HG02852 (cell line): Measurements from ENCODE around the gene LARGE1.
A peak's percentile ranks its signal among the peaks of the same experiment; 100 is the strongest.

ENCODE experiments used
- ATAC-seq: cut with Tn5 transposase; IDR thresholded peaks from one replicate; pipeline ENCODE4 v1.9.1; 2021; ENCODE audit warnings: mild to moderate bottlenecking, moderate library complexity; ENCODE audit not compliant: unreplicated experiment

Gene LARGE1

GRCh38 chr22:33274214-33275072 is 645.8 kb downstream of the LARGE1 start:
- no peak for ATAC-seq

GRCh38 chr22:33272871-33273270 is 647.4 kb downstream of the LARGE1 start:
- no peak for ATAC-seq

DNA sequence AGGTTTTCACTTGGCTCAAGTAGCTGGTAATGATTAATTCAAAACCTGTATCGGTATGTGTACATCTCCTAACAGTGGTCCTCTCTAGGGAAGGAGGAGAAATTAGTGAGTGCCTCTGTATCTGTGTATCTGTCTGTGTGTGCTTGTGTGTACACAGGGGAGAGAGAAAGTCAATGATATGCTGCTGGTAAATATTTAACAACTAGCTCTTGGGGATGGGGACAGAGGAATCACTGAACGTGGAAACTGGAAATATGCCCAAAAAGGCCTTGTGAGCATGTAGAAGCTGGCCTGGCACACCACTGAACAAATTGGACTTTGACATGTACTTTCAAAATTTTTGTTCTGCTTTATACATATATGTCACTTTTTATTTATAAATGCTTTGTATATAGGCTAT is 648.1 kb downstream of the LARGE1 start:
- peak; percentile 4 for ATAC-seq

GRCh38 chr22:33271390-33272161 is 648.7 kb downstream of the LARGE1 start:
- peak; percentile 75 for ATAC-seq

- no peak for ATAC-seq
Measured at GRCh38 chr22:33270596-33270995, 649.7 kb downstream of the LARGE1 start.

DNA sequence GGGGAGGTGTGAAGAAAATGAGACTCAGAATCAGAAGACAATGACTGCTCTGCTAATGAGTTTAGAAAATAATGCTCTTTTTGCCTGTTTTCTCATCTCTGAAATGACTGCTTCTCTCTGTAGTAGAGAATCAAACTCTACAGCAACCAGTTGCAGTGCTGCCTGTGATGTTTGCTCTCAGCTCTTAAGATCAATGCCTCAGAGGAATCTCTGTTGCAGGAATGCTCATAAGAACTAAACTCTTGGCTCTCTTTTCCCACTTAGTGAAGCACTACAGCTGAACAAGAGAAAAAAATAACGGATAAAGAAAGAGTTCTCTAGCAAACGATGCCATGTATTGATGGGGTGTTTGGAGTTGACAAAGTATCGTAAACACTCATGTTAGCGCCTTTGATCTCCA is 658.6 kb downstream of the LARGE1 start:
- no peak for ATAC-seq

- ATAC-seq: no peak
Measured at GRCh38 chr22:33260498-33260897, 659.8 kb downstream of the LARGE1 start.

DNA sequence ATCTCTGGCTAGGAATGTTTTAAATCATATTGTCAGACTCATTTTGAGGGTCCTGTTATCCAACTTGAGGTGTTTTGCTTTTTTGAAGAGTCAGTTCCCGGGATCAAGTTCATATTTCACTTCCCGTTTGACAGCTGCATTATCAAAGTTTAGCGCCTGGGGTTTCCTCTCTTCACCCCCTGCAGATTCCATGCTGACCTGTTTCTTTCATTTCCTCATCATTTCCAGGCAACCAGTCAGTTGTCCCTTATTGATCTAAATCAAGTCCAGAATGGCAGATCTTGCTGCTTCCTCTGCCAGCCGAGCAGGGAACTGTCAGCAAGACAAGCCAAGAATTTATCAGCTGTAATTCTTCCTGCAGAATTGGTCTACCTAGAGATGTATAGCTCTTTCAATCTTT is 664.5 kb downstream of the LARGE1 start:
- ATAC-seq: no peak

DNA sequence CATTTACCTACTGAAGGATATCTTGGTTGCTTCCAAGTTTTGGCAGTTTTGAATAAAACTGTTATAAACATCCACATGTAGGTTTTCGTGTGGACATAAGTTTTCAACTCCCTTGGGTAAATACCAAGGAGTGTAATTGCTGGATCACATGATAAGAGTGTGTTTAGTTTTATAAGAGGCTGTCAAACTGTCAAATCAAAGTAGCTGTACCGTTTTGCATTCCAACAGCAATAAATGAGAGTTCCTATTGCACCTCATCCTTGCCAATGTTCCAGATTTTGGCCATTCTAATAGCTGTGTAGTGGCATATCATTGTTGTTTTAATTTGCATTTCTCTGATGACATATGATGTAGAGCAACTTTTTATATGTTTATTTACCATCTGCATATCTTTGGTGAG is 671.3 kb downstream of the LARGE1 start:
- ATAC-seq: no peak

GRCh38 chr22:33247758-33248157 is 672.5 kb downstream of the LARGE1 start:
- peak; percentile 64 for ATAC-seq

GRCh38 chr22:33242078-33242477 is 678.2 kb downstream of the LARGE1 start:
- ATAC-seq: no peak

DNA sequence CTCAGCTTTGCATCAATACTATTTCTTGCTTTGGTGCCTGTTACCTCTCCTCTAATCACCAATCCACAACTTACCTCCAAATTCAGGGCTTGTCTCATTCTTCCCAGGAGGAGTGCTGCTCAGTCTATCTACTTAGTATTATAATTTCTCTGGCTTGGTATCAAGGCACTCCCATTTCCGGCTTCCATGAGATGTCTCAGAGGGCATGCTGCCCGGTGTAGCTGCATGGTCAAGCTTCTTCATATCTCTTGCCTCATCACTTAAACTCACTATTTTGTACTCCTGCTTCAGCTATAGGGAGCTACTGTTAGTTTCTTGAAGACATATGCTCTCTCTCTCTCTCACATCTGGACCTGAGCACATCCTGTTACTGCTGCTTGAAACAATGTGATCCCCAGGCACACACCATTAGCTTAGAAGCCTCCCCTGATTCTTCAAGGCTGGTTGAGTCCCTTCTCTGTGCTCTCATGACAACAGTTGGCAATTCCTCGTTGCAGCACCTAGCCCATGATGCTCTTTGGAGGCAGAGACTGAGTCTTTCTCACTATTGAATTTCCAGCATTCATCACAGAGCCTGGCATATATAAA is 679.3 kb downstream of the LARGE1 start:
- ATAC-seq: no peak

GRCh38 chr22:33232071-33232470 is 688.2 kb downstream of the LARGE1 start:
- no peak for ATAC-seq

DNA sequence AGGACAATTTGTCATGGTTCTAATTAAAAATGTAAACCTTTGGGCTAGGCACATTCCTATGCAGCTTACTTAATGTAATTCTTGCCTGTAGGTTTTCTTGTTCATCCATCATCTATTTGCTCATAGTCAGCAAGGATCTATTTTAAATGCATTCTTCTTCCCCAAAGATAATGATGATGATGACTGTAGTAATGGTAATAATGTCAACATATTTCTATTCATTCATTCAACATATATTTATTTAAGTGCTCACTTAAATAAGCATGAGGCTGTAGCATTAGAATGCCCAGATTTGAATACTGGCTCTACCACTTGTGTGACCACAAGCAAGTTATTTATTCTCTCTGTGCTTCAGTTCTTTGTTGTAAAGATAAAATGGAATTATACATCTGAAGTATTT is 692.5 kb downstream of the LARGE1 start:
- no peak for ATAC-seq

DNA sequence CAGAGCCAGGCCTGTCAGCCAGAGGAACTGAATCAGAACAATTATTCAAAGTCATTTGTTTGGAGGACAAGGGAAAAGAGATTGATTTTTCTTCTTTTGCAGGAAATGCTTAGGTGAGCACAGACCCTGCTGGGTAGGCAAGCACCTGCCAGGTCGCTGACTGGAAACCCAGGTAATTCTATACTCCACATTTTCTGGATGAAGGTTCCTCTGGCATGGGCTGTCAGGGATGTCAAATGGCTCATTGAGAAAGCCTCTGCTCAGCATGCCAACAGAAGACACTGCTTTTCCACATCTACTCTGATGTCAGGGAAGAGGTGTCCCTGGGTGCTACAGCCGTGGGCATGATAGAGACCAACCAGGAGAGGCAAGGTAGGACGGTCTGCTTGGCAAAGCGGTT is 695.4 kb downstream of the LARGE1 start:
- no peak for ATAC-seq
